Right lobe of liver (tissue), 4 donors: ENCODE results near the gene NT5DC1.

ENCODE experiments used
- CTCF ChIP-seq, 4 donors: fragments of 200-600 bp in 3 of 4; fragments of 450-650 bp in 1 of 4; IDR thresholded peaks; one replicate each; pipeline versions ENCODE4 v1.5.1 to v1.8.0; 2016 to 2022; ENCODE audit warnings: antibody characterized with exemption in 4 of 4, mild to moderate bottlenecking in 2 of 4
- POLR2A ChIP-seq: fragments of 450-650 bp; IDR thresholded peaks from one replicate; pipeline ENCODE4 v1.6.1; 2017; ENCODE audit warnings: antibody characterized with exemption, mild to moderate bottlenecking
- donor health status: DM: no; HTN: no; CAD: no.
- donor health status: DM: no; HTN: no; CAD: no.
- donor health status: DM: no; HTN: yes; CAD: no.

- TF ChIP-seq CTCF (IDR thresholded peaks at IDR 0.05) (no peak), POLR2A (no peak)
These were observed 4.0 kb downstream of the NT5DC1 start for GRCh38 chr6:116104636-116105035.
